ENCODE data around the gene SLFN5.

- TF ChIP-seq ARNTL (CRISPR knock-in tag; IDR thresholded peaks at IDR 0.05; ENCODE audit: borderline replicate concordance, low read depth) = no peak
- TF ChIP-seq ZNF8 (CRISPR knock-in tag; IDR thresholded peaks at IDR 0.05) = no peak
- no peak for TF ChIP-seq PPARA (CRISPR knock-in tag; IDR thresholded peaks at IDR 0.05; ENCODE audit: borderline replicate concordance)
- no peak for TF ChIP-seq GLIS3 (CRISPR knock-in tag; IDR thresholded peaks at IDR 0.05)
- TF ChIP-seq CSRNP3 (CRISPR knock-in tag; IDR thresholded peaks at IDR 0.05) = no peak
- TF ChIP-seq ZNF70 (CRISPR knock-in tag; IDR thresholded peaks at IDR 0.05) = no peak
- no peak for TF ChIP-seq ZFP30 (CRISPR knock-in tag; IDR thresholded peaks at IDR 0.05)
- TF ChIP-seq TOX (CRISPR knock-in tag; IDR thresholded peaks at IDR 0.05; ENCODE audit: borderline replicate concordance) = no peak
- no peak for TF ChIP-seq TSHZ2 (CRISPR knock-in tag; IDR thresholded peaks at IDR 0.05)
- TF ChIP-seq ZFP3 (CRISPR knock-in tag; IDR thresholded peaks at IDR 0.05) = no peak
- no peak for TF ChIP-seq CSDC2 (CRISPR knock-in tag; IDR thresholded peaks at IDR 0.05)
- TF ChIP-seq TCF4 (CRISPR knock-in tag; IDR thresholded peaks at IDR 0.05; ENCODE audit: borderline replicate concordance) = no peak
- TF ChIP-seq PATZ1 (CRISPR knock-in tag; IDR thresholded peaks at IDR 0.05; ENCODE audit: borderline replicate concordance) = no peak
- no peak for TF ChIP-seq BACH2 (CRISPR knock-in tag; IDR thresholded peaks at IDR 0.05; ENCODE audit: borderline replicate concordance)
These were observed 22.2 kb downstream of the SLFN5 start for GRCh38 chr17:35265071-35265470.

Data from SK-N-SH treated with all-trans-retinoic acid at 6 μM for 48 hours (cell line).